Measurements from ENCODE around the gene AVPR2.
A peak's percentile ranks its signal among the peaks of the same experiment; 100 is the strongest.

Gene AVPR2

GRCh38 chrX:153927672-153927921 lies 23.1 kb downstream of the AVPR2 start:
- TF ChIP-seq CTCF (conservative IDR thresholded peaks at IDR 0.05; ENCODE audit: low read depth, low read length) = no peak
- H3K4me3 ChIP-seq (ENCODE audit: low read length) = peak overlapping the region; percentile 59
- DNase-seq (ENCODE audit: low read depth) = no peak

- peak; percentile 94 for DNase-seq (ENCODE audit: low read depth)
- peak; percentile 24 for TF ChIP-seq CTCF (conservative IDR thresholded peaks at IDR 0.05; ENCODE audit: low read depth, low read length)
- H3K4me3 ChIP-seq (ENCODE audit: low read length) = peak overlapping the region; percentile 59
These were observed 23.7 kb downstream of the AVPR2 start for GRCh38 chrX:153927922-153928760.

DNA sequence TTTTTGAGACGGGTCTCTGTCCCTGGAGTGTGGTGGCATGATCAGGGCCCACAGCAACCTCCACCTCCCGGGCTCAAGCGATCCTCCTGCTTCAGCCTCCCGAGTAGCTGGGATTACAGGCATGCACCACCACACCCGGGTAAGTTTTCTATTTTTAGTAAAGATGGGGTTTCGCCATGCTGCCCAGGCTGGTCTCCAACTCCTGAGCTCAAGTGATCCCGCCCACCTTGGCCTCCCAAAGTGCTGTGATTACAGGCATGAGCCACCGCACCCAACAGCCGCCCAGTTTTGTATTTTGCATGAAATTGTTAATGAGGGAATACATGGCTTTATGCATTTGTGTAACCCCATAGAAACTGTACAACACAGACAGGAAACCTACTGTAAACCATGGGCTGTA lies 24.4 kb downstream of the AVPR2 start:
- TF ChIP-seq CTCF (conservative IDR thresholded peaks at IDR 0.05; ENCODE audit: low read depth, low read length) = no peak

DNA sequence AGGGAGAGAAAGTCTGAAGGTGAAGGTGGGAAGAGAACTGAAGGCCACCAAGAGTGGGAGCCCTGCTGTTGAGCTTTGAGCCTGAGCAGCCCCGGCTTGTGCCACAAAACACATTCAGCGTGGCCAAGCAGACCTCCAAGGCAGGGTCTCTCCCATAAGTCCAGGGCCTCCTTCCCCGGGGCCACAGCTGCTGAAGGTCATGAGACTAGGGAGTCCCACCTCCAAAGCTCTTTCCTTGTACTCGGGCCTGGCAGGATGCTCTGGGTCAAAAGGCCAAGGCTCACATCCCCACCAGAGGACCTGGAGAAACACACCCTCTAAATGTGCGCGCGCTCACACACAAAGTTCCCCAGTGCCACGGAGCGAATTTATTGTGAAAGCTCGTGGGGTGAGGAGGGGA lies 25.1 kb downstream of the AVPR2 start:
- H3K4me3 ChIP-seq (ENCODE audit: low read length) = no peak overlapping the region
- no peak for TF ChIP-seq CTCF (conservative IDR thresholded peaks at IDR 0.05; ENCODE audit: low read depth, low read length)
- no peak for DNase-seq (ENCODE audit: low read depth)

More for the DNA sequence above, 24.4 kb downstream of the AVPR2 start:
- DNase-seq (ENCODE audit: low read depth) = no peak
- H3K4me3 ChIP-seq (ENCODE audit: low read length) = no peak overlapping the region

DNA sequence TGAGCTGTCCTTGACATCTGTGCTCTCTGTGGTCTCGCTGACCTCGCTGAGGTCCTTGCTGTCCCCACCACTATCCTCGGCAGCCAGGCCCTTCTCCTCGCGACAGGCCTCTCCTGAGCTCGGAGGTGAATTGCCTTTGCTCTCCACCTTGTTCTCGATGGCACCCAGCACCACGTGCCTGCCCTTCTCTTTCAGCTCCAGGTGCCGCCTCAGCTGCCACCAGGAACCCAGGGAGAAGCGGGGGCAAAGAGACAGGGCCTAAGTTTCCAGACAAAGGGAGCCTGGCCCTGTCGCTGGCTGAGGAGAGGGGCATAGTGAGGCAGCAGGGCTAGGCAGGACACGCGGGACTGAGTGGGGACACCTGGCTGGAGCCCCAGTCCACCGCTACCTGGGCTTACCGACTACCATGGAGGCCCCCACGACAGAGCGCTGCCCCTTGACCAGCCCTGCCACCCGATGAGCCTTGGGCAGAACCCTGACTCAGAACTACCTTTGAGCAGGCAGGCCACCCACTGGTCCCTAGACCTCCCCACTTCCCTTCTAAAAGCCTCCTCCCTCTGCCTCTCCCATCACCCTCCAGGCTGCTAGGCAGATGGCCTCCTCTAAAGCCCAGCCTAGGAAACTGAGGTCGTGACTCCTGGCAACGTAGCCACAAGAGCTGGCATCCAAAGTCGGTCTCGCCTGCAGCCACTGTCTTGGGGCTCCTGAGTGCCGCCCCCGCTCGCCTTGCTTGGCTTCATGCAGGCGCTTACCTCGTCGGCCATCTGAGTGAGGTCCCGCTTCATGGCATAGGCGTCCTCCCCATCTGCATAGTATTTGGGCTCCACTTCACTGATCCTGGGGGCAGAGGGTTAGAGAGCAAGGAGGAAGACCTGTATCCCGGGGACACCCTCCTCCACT lies 25.8 kb downstream of the AVPR2 start:
- TF ChIP-seq CTCF (conservative IDR thresholded peaks at IDR 0.05; ENCODE audit: low read depth, low read length) = no peak
- no peak overlapping the region for H3K4me3 ChIP-seq (ENCODE audit: low read length)
- no peak for DNase-seq (ENCODE audit: low read depth)

- no peak for DNase-seq (ENCODE audit: low read depth)
- no peak overlapping the region for H3K4me3 ChIP-seq (ENCODE audit: low read length)
- no peak for TF ChIP-seq CTCF (conservative IDR thresholded peaks at IDR 0.05; ENCODE audit: low read depth, low read length)
These were observed 26.7 kb downstream of the AVPR2 start for GRCh38 chrX:153931151-153931550.

All from retinal pigment epithelial cell (primary cell).